Transverse colon (tissue), 4 donors: ENCODE measurements around the gene ZNF148. TPM values are rescaled to one million over a fixed set of nuclear protein-coding genes. Genes with fewer than 3 reads are reported as not detected.

ENCODE experiments used
- DNase-seq: peaks from one replicate; pipeline ENCODE4 v3.0.0-alpha.2; 2019
- H3K27ac ChIP-seq, 4 donors: fragments of 200-600 bp; sonication (generic); 2 replicates each; pipeline ENCODE4 v1.5.1; 2016 to 2018; ENCODE audit warnings: inconsistent platforms in 4 of 4
- H3K27me3 ChIP-seq: fragments of 200-600 bp; sonication (generic); 2 replicates; pipeline ENCODE4 v1.5.1; 2017; ENCODE audit warnings: inconsistent platforms
- H3K36me3 ChIP-seq, 4 donors: fragments of 200-600 bp; sonication (generic); 2 replicates each; pipeline ENCODE4 v1.5.1; 2017 to 2019; ENCODE audit warnings: inconsistent platforms in 4 of 4
- H3K4me1 ChIP-seq, 4 donors: fragments of 200-600 bp; sonication (generic); 2 replicates each; pipeline ENCODE4 v1.5.1; 2017 to 2020; ENCODE audit warnings: inconsistent platforms in 4 of 4
- H3K4me3 ChIP-seq, 4 donors: fragments of 200-600 bp; sonication (generic); 1 replicate in 1 of 4; 2 replicates in 3 of 4; pipeline versions ENCODE4 v1.5.1 to v1.6.1; 2017 to 2019; ENCODE audit warnings: inconsistent platforms in 4 of 4
- H3K9me3 ChIP-seq, 2 donors: fragments of 200-600 bp; sonication (generic); 2 replicates each; pipeline ENCODE4 v1.5.1; 2017 to 2019; ENCODE audit warnings: inconsistent platforms in 2 of 2
- CTCF ChIP-seq, 5 experiments: fragments of 200-600 bp in 3 of 5; fragments of 450-650 bp in 2 of 5; sonication (generic) in 3 of 5; IDR thresholded peaks; 1 replicate in 2 of 5; 2 replicates in 3 of 5; pipeline ENCODE4 v1.5.1; 2016 to 2017; ENCODE audit warnings: antibody characterized with exemption in 5 of 5, inconsistent platforms in 3 of 5, mild to moderate bottlenecking in 2 of 5, moderate library complexity in 1 of 5
- EP300 ChIP-seq: sonication (generic); formaldehyde crosslinking; IDR thresholded peaks from one replicate; pipeline ENCODE4 v1.6.1; 2017; ENCODE audit warnings: antibody characterized with exemption, low read depth
- POLR2A ChIP-seq: fragments of 450-650 bp; IDR thresholded peaks from one replicate; pipeline ENCODE4 v1.6.1; 2016; ENCODE audit warnings: antibody characterized with exemption, mild to moderate bottlenecking, moderate library complexity
- POLR2AphosphoS5 ChIP-seq, 3 donors: sonication (generic); formaldehyde crosslinking; IDR thresholded peaks; one replicate each; pipeline ENCODE4 v1.6.1; 2016; ENCODE audit warnings: antibody characterized with exemption in 3 of 3
- WGBS, 2 donors: methylation state at CpG; one replicate each; pipeline ENCODE4 v1.1.5; 2018; ENCODE audit warnings: low coverage in 1 of 2; 5-methylcytosine and 5-hydroxymethylcytosine counted together
- in situ Hi-C, 4 donors: fragments of 200-750 bp; cut with MboI; loops; one replicate each; pipeline versions ENCODE4 v1.15.0 to v1.15.1; 2017; ENCODE audit warnings: low sequenced_read_pairs in 3 of 4, low pct_ligation_motif_present in 1 of 4, low pct_unique_long_range_greater_than_20kb in 1 of 4
- intact Hi-C: fragments of 100-400 bp; cut with DNase I; formaldehyde crosslinking; loops from one replicate; pipeline ENCODE4 v1.15.1; 2023; ENCODE audit warnings: low total_unique reads
- total RNA-seq, 4 donors: library from RNA; depleted of rRNA; stranded (reverse); fragments of >200 nt; gene quantifications; one replicate each; pipeline ENCODE4 v1.1.0, GENCODE V29; 2016

The ZNF148 gene
- total RNA-seq, 4 donors from 2014 or later: 23.6 to 30.3 (median 27.6) TPM

GRCh38 chr3:125351814-125352456 is 23.2 kb downstream of the ZNF148 start:
- no peak overlapping the region for H3K4me3 ChIP-seq
- H3K27ac ChIP-seq: no peak overlapping the region
- 46 to 52% methylated on average over 2 of the region's 2 CpGs for WGBS, 2 donors
- in situ Hi-C loops (no loop called here), intact Hi-C loops (no loop called here)
- H3K27me3 ChIP-seq: no peaks in the 10 kb centered on the region
- no peaks in the 10 kb centered on the region for H3K9me3 ChIP-seq
- no peak for TF ChIP-seq EP300
- no peak for TF ChIP-seq CTCF (IDR thresholded peaks at IDR 0.05)
- TF ChIP-seq POLR2AphosphoS5 (IDR thresholded peaks at IDR 0.05): no peak
- no peak for TF ChIP-seq POLR2A
- H3K36me3 ChIP-seq: no peaks in the 10 kb centered on the region
- peaks cover 0 to 27% (median 10%) of the 10 kb centered on the region in 4 donors for H3K4me1 ChIP-seq
- DNase-seq: no peak

DNA sequence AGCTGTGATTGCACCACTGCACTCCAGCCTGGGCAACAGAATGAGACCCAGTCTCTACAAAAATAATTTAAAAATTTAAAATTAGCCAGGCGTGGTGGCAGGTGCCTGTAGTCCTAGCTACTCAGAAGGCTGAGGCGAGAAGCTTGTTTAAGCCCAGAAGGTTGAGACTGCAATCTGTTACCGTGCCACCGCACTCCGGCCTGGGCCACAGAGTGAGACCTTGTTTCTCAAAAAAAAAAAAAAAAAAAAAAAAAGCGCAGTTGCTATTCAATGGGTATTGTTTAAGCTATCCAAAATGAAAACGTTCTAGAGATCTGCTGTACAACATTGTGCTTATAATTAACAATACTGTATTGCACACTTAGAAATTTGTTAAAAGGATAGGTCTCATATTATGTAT is 24.0 kb downstream of the ZNF148 start:
- TF ChIP-seq CTCF (IDR thresholded peaks at IDR 0.05): no peak
- TF ChIP-seq POLR2AphosphoS5 (IDR thresholded peaks at IDR 0.05): no peak
- TF ChIP-seq EP300: no peak

DNA sequence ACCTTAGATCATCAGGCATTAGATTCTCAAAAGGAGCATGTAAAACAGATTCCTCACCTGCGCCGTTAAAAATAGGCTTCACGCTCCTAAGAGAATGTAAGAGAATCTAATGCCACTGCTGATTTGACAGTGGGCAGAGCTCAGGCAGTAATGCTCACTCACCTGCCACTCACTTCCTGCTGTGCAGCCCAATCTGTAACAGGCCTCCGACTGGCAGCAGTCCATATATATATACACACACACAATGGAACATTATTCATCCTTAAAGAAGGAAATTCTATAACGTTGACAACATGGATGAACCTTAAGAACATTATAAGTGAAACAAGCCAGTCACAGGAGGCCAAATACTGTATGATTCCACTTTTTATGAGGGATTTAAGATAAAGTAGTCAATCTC is 24.5 kb downstream of the ZNF148 start:
- Histone ChIP-seq H3K27ac (no peak overlapping the region), H3K9me3 (peaks cover 0 to under 1% of the 10 kb centered on the region in 2 donors), H3K27me3 (no peaks in the 10 kb centered on the region), H3K4me1 (peaks cover 0 to 18% (median 1%) of the 10 kb centered on the region in 4 donors), H3K4me3 (no peak overlapping the region), H3K36me3 (no peaks in the 10 kb centered on the region)
- in situ Hi-C loops (no loop called here), intact Hi-C loops (no loop called here)
- 62 to 73% methylated on average over 3 to 5 of the region's 5 CpGs for WGBS, 2 donors
- DNase-seq: no peak
- TF ChIP-seq EP300 (no peak), POLR2AphosphoS5 (IDR thresholded peaks at IDR 0.05) (no peak), POLR2A (no peak), CTCF (IDR thresholded peaks at IDR 0.05) (no peak)

More for the DNA sequence above, 24.0 kb downstream of the ZNF148 start:
- Histone ChIP-seq H3K9me3 (no peaks in the 10 kb centered on the region), H3K4me3 (no peak overlapping the region), H3K36me3 (no peaks in the 10 kb centered on the region), H3K27ac (no peak overlapping the region), H3K4me1 (peaks cover 0 to 20% (median 4%) of the 10 kb centered on the region in 4 donors), H3K27me3 (no peaks in the 10 kb centered on the region)
- 80 to 88% methylated on average over 3 to 7 of the region's 7 CpGs for WGBS, 2 donors
- no peak for DNase-seq
- in situ Hi-C loops (no loop called here), intact Hi-C loops (no loop called here)

DNA sequence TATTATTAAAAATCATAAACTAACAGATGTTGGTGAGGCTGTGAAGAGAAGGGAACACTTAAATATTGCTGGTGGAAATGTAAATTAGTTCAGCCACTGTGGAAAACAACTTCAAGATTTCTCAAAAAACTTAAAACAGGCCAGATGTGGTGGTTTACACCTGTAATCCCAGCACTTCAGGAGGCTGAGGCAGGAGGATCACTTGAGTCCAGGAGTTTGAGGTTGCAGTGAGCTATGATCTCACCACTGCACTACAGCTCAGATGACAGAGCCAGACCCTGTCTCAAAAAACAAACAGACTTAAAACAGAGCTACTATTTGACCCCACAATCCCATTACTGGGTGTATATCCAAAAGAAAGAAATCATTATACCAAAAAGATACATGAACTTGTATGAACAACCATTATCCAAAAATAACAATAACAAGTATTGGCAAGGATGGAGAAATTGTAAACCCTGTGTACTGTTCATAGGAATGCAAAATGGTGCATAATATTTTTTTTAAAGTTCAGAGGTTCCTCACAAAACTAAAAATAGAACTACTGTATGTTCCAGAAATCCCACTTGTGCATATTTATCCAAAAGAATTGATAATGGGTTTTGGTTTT is 25.5 kb downstream of the ZNF148 start:
- intact Hi-C loops (no loop called here), in situ Hi-C loops (no loop called here)
- TF ChIP-seq POLR2AphosphoS5 (IDR thresholded peaks at IDR 0.05) (no peak), CTCF (IDR thresholded peaks at IDR 0.05) (no peak), EP300 (no peak), POLR2A (no peak)
- H3K4me1 ChIP-seq: peaks cover 0 to 18% (median 1%) of the 10 kb centered on the region in 4 donors
- H3K36me3 ChIP-seq: no peaks in the 10 kb centered on the region
- H3K9me3 ChIP-seq: peaks cover 0 to 3% of the 10 kb centered on the region in 2 donors
- H3K27ac ChIP-seq: no peak overlapping the region
- no peak for DNase-seq
- H3K27me3 ChIP-seq: no peaks in the 10 kb centered on the region
- no peak overlapping the region for H3K4me3 ChIP-seq
